Naive B cell (primary cell): ENCODE measurements around the gene CDKN2AIP. TPM values are rescaled to one million over a fixed set of nuclear protein-coding genes. Genes with fewer than 3 reads are reported as not detected.
A peak's percentile ranks its signal among the peaks of the same experiment; 100 is the strongest.
"Not testable (repeated sequence)": the region's sequence is repeated elsewhere in the genome, so short reads cannot be mapped to it uniquely, and the experiment has no call there.

ENCODE experiments used
- ATAC-seq, 2 donors: fragments of 150-1000 bp; cut with Tn5 transposase; 2 replicates each; pipeline ENCODE4 v1.10.0; 2021; ENCODE audit warnings: low read depth in 2 of 2, mild to moderate bottlenecking in 2 of 2, moderate library complexity in 2 of 2
- DNase-seq: peaks from one replicate; pipeline ENCODE4 v3.0.0; 2022
- H3K27ac Mint-ChIP-seq, 6 donors: one replicate each; pipeline ENCODE4 v1.8.0; 2020 to 2022; ENCODE audit warnings: mild to moderate bottlenecking in 6 of 6, mixed read lengths in 6 of 6, moderate library complexity in 5 of 6, inconsistent platforms in 2 of 6
- H3K27me3 Mint-ChIP-seq, 3 donors: one replicate each; pipeline ENCODE4 v1.8.0; 2021 to 2022; ENCODE audit warnings: mixed read lengths in 3 of 3, mild to moderate bottlenecking in 1 of 3
- H3K36me3 Mint-ChIP-seq, 2 donors: one replicate each; pipeline ENCODE4 v1.8.0; 2020 to 2022; ENCODE audit warnings: mixed read lengths in 2 of 2, inconsistent platforms in 1 of 2, mild to moderate bottlenecking in 1 of 2
- H3K4me1 Mint-ChIP-seq, 3 donors: one replicate each; pipeline ENCODE4 v1.8.0; 2020 to 2022; ENCODE audit warnings: mixed read lengths in 3 of 3, inconsistent platforms in 1 of 3, mild to moderate bottlenecking in 1 of 3, moderate library complexity in 1 of 3
- H3K4me3 Mint-ChIP-seq, 8 donors: one replicate each; pipeline ENCODE4 v1.8.0; 2020 to 2022; ENCODE audit warnings: mild to moderate bottlenecking in 8 of 8, mixed read lengths in 8 of 8, moderate library complexity in 8 of 8, inconsistent platforms in 2 of 8
- H3K9me3 Mint-ChIP-seq, 7 donors: one replicate each; pipeline ENCODE4 v1.8.0; 2020 to 2022; ENCODE audit warnings: mixed read lengths in 7 of 7, mild to moderate bottlenecking in 5 of 7, inconsistent platforms in 2 of 7, moderate library complexity in 1 of 7
- polyA plus RNA-seq, 6 donors: library from polyadenylated mRNA; unstranded; fragments of 300-500 nt; fragmentation: Illumina TruSeq; gene quantifications; one replicate each; pipeline ENCODE4 v1.2.3, GENCODE V29; 2021; ENCODE audit warnings: low read depth in 6 of 6

Gene CDKN2AIP
- polyA plus RNA-seq, 6 donors from 2014 or later = 16.1 to 47.1 (median 25.5) TPM

GRCh38 chr4:183424109-183424744 lies 20.2 kb upstream of the CDKN2AIP start:
- Mint-ChIP-seq H3K27me3 (peaks cover 0 to 7% (median under 1%) of the 10 kb centered on the region in 3 donors), H3K36me3 (no peaks in the 10 kb centered on the region), H3K4me3 (no peak overlapping the region), H3K27ac (no peak overlapping the region), H3K4me1 (no peaks in the 10 kb centered on the region), H3K9me3 (no peaks in the 10 kb centered on the region)
- ATAC-seq (no peak), DNase-seq (no peak)

GRCh38 chr4:183426507-183426906 lies 17.9 kb upstream of the CDKN2AIP start:
- no peaks in the 10 kb centered on the region for H3K36me3 Mint-ChIP-seq
- DNase-seq (no peak), ATAC-seq (no peak)
- no peaks in the 10 kb centered on the region for H3K9me3 Mint-ChIP-seq
- H3K4me1 Mint-ChIP-seq = no peaks in the 10 kb centered on the region
- no peak overlapping the region for H3K27ac Mint-ChIP-seq
- H3K27me3 Mint-ChIP-seq = peaks cover 0 to 5% (median 0%) of the 10 kb centered on the region in 3 donors
- H3K4me3 Mint-ChIP-seq = no peak overlapping the region

- no peak for DNase-seq
- Mint-ChIP-seq H3K4me3 (no peak overlapping the region), H3K27me3 (peaks cover 0 to 10% (median 0%) of the 10 kb centered on the region in 3 donors), H3K36me3 (no peaks in the 10 kb centered on the region), H3K27ac (no peak overlapping the region), H3K9me3 (no peaks in the 10 kb centered on the region), H3K4me1 (no peaks in the 10 kb centered on the region)
- no peak for ATAC-seq
Observed at GRCh38 chr4:183429489-183429888, 14.9 kb upstream of the CDKN2AIP start.

- H3K36me3 Mint-ChIP-seq = no peaks in the 10 kb centered on the region
- H3K4me1 Mint-ChIP-seq = no peaks in the 10 kb centered on the region
- DNase-seq (no peak), ATAC-seq (no peak)
- H3K27ac Mint-ChIP-seq = peak overlapping the region in 2 of 6 donors; percentile 32 to 62
- H3K4me3 Mint-ChIP-seq = no peak overlapping the region
- no peaks in the 10 kb centered on the region for H3K9me3 Mint-ChIP-seq
- peaks cover 0 to 13% (median 0%) of the 10 kb centered on the region in 3 donors for H3K27me3 Mint-ChIP-seq
Observed at GRCh38 chr4:183430317-183430993, 14.0 kb upstream of the CDKN2AIP start.

- H3K36me3 Mint-ChIP-seq = no peaks in the 10 kb centered on the region
- no peak overlapping the region for H3K4me3 Mint-ChIP-seq
- H3K9me3 Mint-ChIP-seq = no peaks in the 10 kb centered on the region
- DNase-seq = no peak
- H3K4me1 Mint-ChIP-seq = no peaks in the 10 kb centered on the region
- peak overlapping the region in 1 of 6 donors; percentile 32 for H3K27ac Mint-ChIP-seq
- no peak for ATAC-seq
- peaks cover 0 to 13% (median 0%) of the 10 kb centered on the region in 3 donors for H3K27me3 Mint-ChIP-seq
Observed at GRCh38 chr4:183430994-183431347, 13.5 kb upstream of the CDKN2AIP start.

GRCh38 chr4:183431614-183432013 lies 12.8 kb upstream of the CDKN2AIP start:
- Mint-ChIP-seq H3K27ac (peak overlapping the region in 1 of 6 donors; percentile 88), H3K9me3 (no peaks in the 10 kb centered on the region), H3K4me3 (no peak overlapping the region), H3K27me3 (peaks cover 0 to 13% (median 0%) of the 10 kb centered on the region in 3 donors), H3K4me1 (no peaks in the 10 kb centered on the region), H3K36me3 (no peaks in the 10 kb centered on the region)
- no peak for DNase-seq
- no peak for ATAC-seq

GRCh38 chr4:183433183-183433582 lies 11.3 kb upstream of the CDKN2AIP start:
- H3K27me3 Mint-ChIP-seq = peaks cover 0 to 13% (median 0%) of the 10 kb centered on the region in 3 donors
- not testable (repeated sequence) for H3K36me3 Mint-ChIP-seq, H3K4me1 Mint-ChIP-seq, H3K9me3 Mint-ChIP-seq, H3K4me3 Mint-ChIP-seq, DNase-seq, ATAC-seq, H3K27ac Mint-ChIP-seq

- DNase-seq = no peak
- Mint-ChIP-seq H3K36me3 (no peaks in the 10 kb centered on the region), H3K27ac (peak overlapping the region in 1 of 6 donors; percentile 65), H3K4me3 (no peak overlapping the region), H3K9me3 (no peaks in the 10 kb centered on the region), H3K4me1 (no peaks in the 10 kb centered on the region), H3K27me3 (peaks cover 0 to 13% (median 0%) of the 10 kb centered on the region in 3 donors)
- no peak for ATAC-seq
Observed at GRCh38 chr4:183434264-183434663, 10.2 kb upstream of the CDKN2AIP start.

GRCh38 chr4:183434666-183435190 lies 9.7 kb upstream of the CDKN2AIP start:
- no peak for DNase-seq
- H3K36me3 Mint-ChIP-seq = no peaks in the 10 kb centered on the region
- no peaks in the 10 kb centered on the region for H3K4me1 Mint-ChIP-seq
- no peak for ATAC-seq
- H3K27ac Mint-ChIP-seq = no peak overlapping the region
- no peak overlapping the region for H3K4me3 Mint-ChIP-seq
- peaks cover 0 to 8% (median 0%) of the 10 kb centered on the region in 3 donors for H3K27me3 Mint-ChIP-seq
- no peaks in the 10 kb centered on the region for H3K9me3 Mint-ChIP-seq

GRCh38 chr4:183435803-183436202 lies 8.6 kb upstream of the CDKN2AIP start:
- Mint-ChIP-seq H3K9me3 (no peaks in the 10 kb centered on the region), H3K27ac (no peak overlapping the region), H3K36me3 (no peaks in the 10 kb centered on the region), H3K4me3 (no peak overlapping the region), H3K27me3 (peaks cover 0 to 8% (median 0%) of the 10 kb centered on the region in 3 donors), H3K4me1 (no peaks in the 10 kb centered on the region)
- DNase-seq (no peak), ATAC-seq (no peak)

GRCh38 chr4:183436417-183436816 lies 8.0 kb upstream of the CDKN2AIP start:
- H3K4me1 Mint-ChIP-seq = no peaks in the 10 kb centered on the region
- H3K27me3 Mint-ChIP-seq = peaks cover 0 to 8% (median 0%) of the 10 kb centered on the region in 3 donors
- H3K36me3 Mint-ChIP-seq = no peaks in the 10 kb centered on the region
- no peak for DNase-seq
- H3K4me3 Mint-ChIP-seq = peak overlapping the region in 1 of 8 donors; percentile 33
- H3K9me3 Mint-ChIP-seq = no peaks in the 10 kb centered on the region
- ATAC-seq = no peak
- no peak overlapping the region for H3K27ac Mint-ChIP-seq

GRCh38 chr4:183437452-183437851 lies 7.0 kb upstream of the CDKN2AIP start:
- no peaks in the 10 kb centered on the region for H3K36me3 Mint-ChIP-seq
- peaks cover 0 to 8% (median 0%) of the 10 kb centered on the region in 3 donors for H3K27me3 Mint-ChIP-seq
- H3K4me3 Mint-ChIP-seq = no peak overlapping the region
- no peaks in the 10 kb centered on the region for H3K4me1 Mint-ChIP-seq
- no peaks in the 10 kb centered on the region for H3K9me3 Mint-ChIP-seq
- DNase-seq (no peak), ATAC-seq (no peak)
- no peak overlapping the region for H3K27ac Mint-ChIP-seq

- Mint-ChIP-seq H3K4me1 (peaks cover 0 to 7% (median 0%) of the 10 kb centered on the region in 3 donors), H3K27ac (no peak overlapping the region)
- no peak for ATAC-seq
Observed at GRCh38 chr4:183438458-183439113, 5.8 kb upstream of the CDKN2AIP start.

More at GRCh38 chr4:183438458-183439113, 5.8 kb upstream of the CDKN2AIP start:
- no peak for DNase-seq
- no peak overlapping the region for H3K4me3 Mint-ChIP-seq
- peaks cover 0 to 8% (median 0%) of the 10 kb centered on the region in 3 donors for H3K27me3 Mint-ChIP-seq
- H3K9me3 Mint-ChIP-seq = no peaks in the 10 kb centered on the region
- no peaks in the 10 kb centered on the region for H3K36me3 Mint-ChIP-seq
